IPS-18c (cell line): Measurements from ENCODE around the gene MSRB2.

Experiments
- H3K4me3 ChIP-seq: 2 replicates; pipeline ENCODE4 v1.7.0; 2013; ENCODE audit warnings: low read depth, mild to moderate bottlenecking, low read length, moderate library complexity; ENCODE audit not compliant: insufficient read depth
- H3K9me3 ChIP-seq: one replicate; pipeline ENCODE4 v1.6.1; 2013; ENCODE audit warnings: mild to moderate bottlenecking, low read length, moderate library complexity; ENCODE audit not compliant: control insufficient read depth, insufficient read depth

MSRB2 gene

GRCh38 chr10:23099079-23099478 is 3.7 kb downstream of the MSRB2 start:
- Histone ChIP-seq H3K9me3 (peaks cover 3% of the 10 kb centered on the region), H3K4me3 (no peak overlapping the region)

- Histone ChIP-seq H3K9me3 (peaks cover 3% of the 10 kb centered on the region), H3K4me3 (no peak overlapping the region)
These were observed 4.4 kb downstream of the MSRB2 start for GRCh38 chr10:23099816-23100215.

DNA sequence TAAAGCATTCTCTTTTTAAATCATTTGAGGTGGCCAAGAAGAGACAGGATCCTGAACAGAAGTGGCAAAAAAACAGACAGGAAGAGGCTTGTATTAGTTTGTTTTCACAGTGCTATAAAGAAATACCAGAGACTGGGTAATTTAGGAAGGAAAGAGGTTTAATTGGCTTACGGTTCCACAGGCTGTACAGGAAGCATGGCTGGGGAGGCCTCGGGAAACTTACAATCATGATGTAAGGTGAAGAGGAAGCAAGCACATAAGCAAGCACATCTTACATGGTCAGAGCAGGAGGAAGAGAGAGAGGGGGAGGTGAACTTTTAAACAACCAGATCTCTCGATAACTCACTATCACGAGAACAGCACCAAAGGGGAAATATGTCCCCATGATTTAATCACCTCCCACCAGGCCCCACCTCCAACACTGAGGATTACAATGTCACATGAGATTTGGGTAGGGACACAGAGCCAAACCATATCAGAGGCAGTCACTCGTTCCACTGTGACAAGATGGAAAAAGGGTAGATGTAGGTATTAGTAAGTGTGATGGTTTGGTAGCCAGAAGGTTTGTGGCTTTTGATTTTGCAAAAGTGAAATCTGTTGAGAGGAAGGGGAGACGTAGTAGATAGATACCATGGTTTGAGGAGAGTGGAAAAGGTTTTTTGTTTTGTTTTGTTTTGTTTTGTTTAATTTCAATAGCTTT is 5.1 kb downstream of the MSRB2 start:
- peaks cover 3% of the 10 kb centered on the region for H3K9me3 ChIP-seq
- H3K4me3 ChIP-seq, result no peak overlapping the region

GRCh38 chr10:23106331-23107072 is 11.1 kb downstream of the MSRB2 start:
- Histone ChIP-seq H3K9me3 (no peaks in the 10 kb centered on the region), H3K4me3 (no peak overlapping the region)

DNA sequence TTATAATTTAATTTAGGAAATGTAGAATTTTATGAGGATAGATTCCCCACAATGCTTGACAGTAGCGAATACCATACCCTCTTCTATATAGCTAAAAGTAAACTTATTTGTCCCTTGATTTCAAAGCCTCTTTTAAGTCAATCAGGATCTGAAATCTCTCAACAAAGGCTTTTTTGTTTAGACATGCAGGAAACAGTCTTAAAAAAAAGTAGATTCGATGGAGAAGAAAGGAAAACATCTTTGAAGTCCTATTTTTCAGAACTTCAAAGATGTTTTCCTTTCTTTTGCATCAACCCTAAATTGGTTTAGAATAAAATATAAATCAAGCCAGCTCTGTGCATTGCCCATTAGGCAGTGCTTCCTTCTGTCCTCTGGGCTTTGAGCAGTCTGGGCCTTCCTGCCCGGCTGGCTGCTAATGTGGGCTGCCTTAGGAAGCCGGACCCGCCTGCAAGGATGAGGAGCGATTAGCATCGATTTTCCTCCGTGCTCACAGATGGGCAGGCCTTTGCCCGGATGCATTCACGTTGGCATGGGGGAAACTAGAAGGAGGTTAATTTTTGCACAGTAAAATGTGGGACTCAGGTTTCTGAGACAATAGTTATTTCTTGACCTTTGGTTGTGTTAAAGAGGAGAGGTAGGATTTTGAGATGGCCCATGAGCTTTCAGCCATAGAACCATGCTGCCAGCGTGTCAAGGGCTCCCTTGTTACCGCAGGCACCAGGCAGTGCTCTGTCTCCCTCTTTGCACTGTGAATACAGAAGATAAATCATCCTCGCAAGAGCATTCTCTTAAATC is 15.5 kb downstream of the MSRB2 start:
- H3K9me3 ChIP-seq, result no peaks in the 10 kb centered on the region
- no peak overlapping the region for H3K4me3 ChIP-seq

DNA sequence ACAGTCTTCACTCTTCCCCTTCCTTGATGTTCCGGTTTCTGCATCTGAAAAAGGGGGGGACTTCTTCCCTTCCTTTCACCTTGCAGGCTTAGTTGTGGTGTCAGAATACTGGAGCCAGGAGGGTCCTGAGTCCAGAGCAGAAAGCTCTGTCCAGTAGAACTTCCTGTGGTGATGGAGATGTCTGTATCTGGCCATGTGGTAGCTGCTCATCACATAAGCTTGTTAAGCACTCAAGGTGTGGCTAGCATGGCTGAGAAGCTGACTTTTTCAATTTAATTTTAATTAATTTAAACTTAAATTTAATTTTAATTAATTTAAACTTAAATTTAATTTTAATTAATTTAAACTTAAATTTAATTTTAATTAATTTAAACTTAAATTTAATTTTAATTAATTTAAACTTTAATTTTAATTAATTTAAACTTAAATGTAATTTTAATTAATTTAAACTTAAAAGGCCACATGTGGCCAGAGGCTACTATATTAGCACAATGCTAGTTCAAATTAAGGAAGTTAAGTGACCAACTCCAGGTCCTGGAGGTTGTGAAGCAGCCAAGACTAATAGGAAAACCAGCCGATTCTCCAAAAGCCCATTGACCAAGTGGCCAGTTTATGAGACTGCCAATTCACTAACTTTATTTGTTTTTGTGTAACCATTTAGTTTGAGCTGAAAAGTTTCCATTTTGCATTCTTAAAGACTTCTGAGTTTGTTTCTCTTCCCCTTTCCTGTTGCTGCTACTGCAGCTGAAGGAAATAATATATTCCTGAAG is 16.3 kb downstream of the MSRB2 start:
- no peaks in the 10 kb centered on the region for H3K9me3 ChIP-seq

GRCh38 chr10:23114228-23114850 is 19.0 kb downstream of the MSRB2 start:
- Histone ChIP-seq H3K4me3 (no peak overlapping the region), H3K9me3 (no peaks in the 10 kb centered on the region)

More for the DNA sequence above, 16.3 kb downstream of the MSRB2 start:
- no peak overlapping the region for H3K4me3 ChIP-seq

- Histone ChIP-seq H3K4me3 (no peak overlapping the region), H3K9me3 (peaks cover 2% of the 10 kb centered on the region)
These were observed 21.3 kb downstream of the MSRB2 start for GRCh38 chr10:23116486-23117205.

- H3K4me3 ChIP-seq, result no peak overlapping the region
- H3K9me3 ChIP-seq, result peaks cover 2% of the 10 kb centered on the region
These were observed 24.9 kb downstream of the MSRB2 start for GRCh38 chr10:23120001-23120934.

GRCh38 chr10:23121135-23121534 is 25.8 kb downstream of the MSRB2 start:
- peaks cover 2% of the 10 kb centered on the region for H3K9me3 ChIP-seq
- H3K4me3 ChIP-seq, result no peak overlapping the region

DNA sequence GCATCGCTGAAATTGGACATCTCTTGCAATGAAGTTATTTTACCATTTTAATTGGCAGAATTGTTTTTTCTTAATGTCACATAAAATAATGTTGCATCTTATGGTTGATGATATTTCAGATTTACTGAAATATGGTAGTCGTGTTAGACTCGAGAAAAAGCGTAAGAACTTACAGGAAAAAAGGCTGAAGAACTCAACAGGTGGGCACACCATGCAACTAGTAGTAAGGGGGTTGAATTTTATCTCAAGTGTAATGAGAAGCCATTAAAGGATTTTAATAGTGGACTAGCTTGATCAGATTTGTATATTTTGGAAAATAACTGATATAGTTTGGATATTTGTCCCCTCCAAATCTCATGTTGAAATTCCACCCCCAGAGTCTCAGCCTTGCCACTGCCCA is 41.1 kb downstream of the MSRB2 start:
- H3K4me3 ChIP-seq, result no peak overlapping the region
- H3K9me3 ChIP-seq, result no peaks in the 10 kb centered on the region

GRCh38 chr10:23139677-23140076 is 44.3 kb downstream of the MSRB2 start:
- no peaks in the 10 kb centered on the region for H3K9me3 ChIP-seq

GRCh38 chr10:23141995-23142394 is 46.6 kb downstream of the MSRB2 start:
- H3K9me3 ChIP-seq, result no peaks in the 10 kb centered on the region

More at GRCh38 chr10:23139677-23140076, 44.3 kb downstream of the MSRB2 start:
- H3K4me3 ChIP-seq, result no peak overlapping the region

DNA sequence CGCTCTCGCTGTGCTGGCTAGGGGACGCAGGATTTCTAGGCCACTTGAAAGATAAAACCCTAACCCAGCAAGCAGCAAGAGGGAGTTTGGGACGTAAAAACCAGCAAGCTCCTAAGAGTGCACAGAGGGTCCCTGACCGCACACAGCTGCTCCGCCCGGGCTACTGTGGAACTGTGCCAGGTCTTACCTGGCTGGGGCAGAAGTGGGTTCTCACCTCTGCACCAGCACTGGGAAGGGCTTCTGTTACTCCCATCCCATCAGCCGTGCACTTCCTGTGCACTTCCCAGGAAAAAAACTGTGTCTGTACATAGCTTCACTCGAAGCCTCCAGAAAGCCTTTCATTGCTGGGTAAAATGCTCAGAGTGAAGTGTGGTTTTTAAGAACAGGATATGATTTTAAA is 50.9 kb downstream of the MSRB2 start:
- H3K4me3 ChIP-seq, result no peak overlapping the region

More at GRCh38 chr10:23141995-23142394, 46.6 kb downstream of the MSRB2 start:
- H3K4me3 ChIP-seq, result no peak overlapping the region

DNA sequence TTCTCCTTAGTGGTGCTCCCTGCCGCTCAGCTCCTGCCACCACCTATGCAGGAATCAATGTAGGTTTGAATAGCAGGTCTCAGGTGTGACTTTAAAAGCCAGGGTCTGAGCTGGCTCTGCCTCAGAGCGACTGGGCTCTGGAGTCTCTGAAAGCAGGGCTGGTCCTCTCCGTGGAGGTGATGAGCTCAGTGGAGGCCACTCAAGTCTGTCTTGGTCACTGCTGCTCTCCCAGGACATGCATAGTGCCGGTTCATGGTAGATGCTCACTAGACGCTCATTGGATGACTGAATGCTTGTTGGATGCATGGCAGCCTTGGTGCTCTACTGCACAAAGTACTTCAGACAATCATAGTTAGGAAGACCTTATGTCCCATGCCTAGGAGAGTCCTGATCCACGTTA is 51.7 kb downstream of the MSRB2 start:
- H3K9me3 ChIP-seq, result no peaks in the 10 kb centered on the region

More for the DNA sequence above, 50.9 kb downstream of the MSRB2 start:
- no peaks in the 10 kb centered on the region for H3K9me3 ChIP-seq

More for the DNA sequence above, 51.7 kb downstream of the MSRB2 start:
- H3K4me3 ChIP-seq, result no peak overlapping the region
